ENCODE data around the gene CDH23.

Gene CDH23

GRCh38 chr10:71622616-71623015 lies 225.9 kb downstream of the CDH23 start:
- H3K79me2 ChIP-seq (ENCODE audit: low read length) = no peaks in the 10 kb centered on the region
- H3K4me2 ChIP-seq (ENCODE audit: low read depth, low read length) = no peak overlapping the region
- H3K27me3 ChIP-seq (replicated peaks; ENCODE audit: insufficient read depth, low read length) = peaks cover 57% of the 10 kb centered on the region
- no peaks in the 10 kb centered on the region for H3F3A ChIP-seq (ENCODE audit: insufficient read depth, low read length)
- H3K9me3 ChIP-seq (replicated peaks; ENCODE audit: insufficient read depth, low read length) = no peaks in the 10 kb centered on the region
- H4K20me1 ChIP-seq (ENCODE audit: insufficient read depth, low read length) = no peaks in the 10 kb centered on the region
- H3K27ac ChIP-seq (ENCODE audit: low read length) = no peak overlapping the region
- no peaks in the 10 kb centered on the region for H3K9me2 ChIP-seq (replicated peaks; ENCODE audit: insufficient read depth, low read length)
- no peak overlapping the region for H2AFZ ChIP-seq (ENCODE audit: low read length)
- no peak for TF ChIP-seq EZH2phosphoT487 (IDR thresholded peaks at IDR 0.05; ENCODE audit: low read length)
- no peak for TF ChIP-seq CTCF (IDR thresholded peaks at IDR 0.05; ENCODE audit: low read length)
- no peak for TF ChIP-seq EZH2 (optimal IDR thresholded peaks at IDR 0.05; ENCODE audit: low read depth, low read length)
- no peak overlapping the region for H3K4me3 ChIP-seq (ENCODE audit: low read length)
- H3K4me1 ChIP-seq (ENCODE audit: low read length) = peaks cover 8% of the 10 kb centered on the region; the same call in 1 of the 2 replicates
- no peaks in the 10 kb centered on the region for H3K36me3 ChIP-seq (replicated peaks; ENCODE audit: insufficient read depth, low read length)
- DNase-seq = no peak
- H3K9ac ChIP-seq (ENCODE audit: low read length) = no peak overlapping the region

- no peaks in the 10 kb centered on the region for H3K79me2 ChIP-seq (ENCODE audit: low read length)
- no peaks in the 10 kb centered on the region for H3K9me2 ChIP-seq (replicated peaks; ENCODE audit: insufficient read depth, low read length)
- no peak overlapping the region for H3K4me2 ChIP-seq (ENCODE audit: low read depth, low read length)
- no peaks in the 10 kb centered on the region for H3F3A ChIP-seq (ENCODE audit: insufficient read depth, low read length)
- H3K27ac ChIP-seq (ENCODE audit: low read length) = no peak overlapping the region
- no peaks in the 10 kb centered on the region for H4K20me1 ChIP-seq (ENCODE audit: insufficient read depth, low read length)
- H3K27me3 ChIP-seq (replicated peaks; ENCODE audit: insufficient read depth, low read length) = peaks cover 64% of the 10 kb centered on the region
- no peak overlapping the region for H3K9ac ChIP-seq (ENCODE audit: low read length)
- DNase-seq = no peak
- peaks cover 8% of the 10 kb centered on the region; the same call in 1 of the 2 replicates for H3K4me1 ChIP-seq (ENCODE audit: low read length)
- no peak overlapping the region for H3K4me3 ChIP-seq (ENCODE audit: low read length)
- TF ChIP-seq EZH2phosphoT487 (IDR thresholded peaks at IDR 0.05; ENCODE audit: low read length) = no peak
- no peak for TF ChIP-seq EZH2 (optimal IDR thresholded peaks at IDR 0.05; ENCODE audit: low read depth, low read length)
- TF ChIP-seq CTCF (IDR thresholded peaks at IDR 0.05; ENCODE audit: low read length) = no peak
- no peaks in the 10 kb centered on the region for H3K9me3 ChIP-seq (replicated peaks; ENCODE audit: insufficient read depth, low read length)
- H2AFZ ChIP-seq (ENCODE audit: low read length) = no peak overlapping the region
- H3K36me3 ChIP-seq (replicated peaks; ENCODE audit: insufficient read depth, low read length) = no peaks in the 10 kb centered on the region
Measured at GRCh38 chr10:71623098-71623985, 226.6 kb downstream of the CDH23 start.

GRCh38 chr10:71623986-71624291 lies 227.2 kb downstream of the CDH23 start:
- no peak overlapping the region for H2AFZ ChIP-seq (ENCODE audit: low read length)
- no peaks in the 10 kb centered on the region for H3K36me3 ChIP-seq (replicated peaks; ENCODE audit: insufficient read depth, low read length)
- H4K20me1 ChIP-seq (ENCODE audit: insufficient read depth, low read length) = no peaks in the 10 kb centered on the region
- H3F3A ChIP-seq (ENCODE audit: insufficient read depth, low read length) = no peaks in the 10 kb centered on the region
- no peaks in the 10 kb centered on the region for H3K9me2 ChIP-seq (replicated peaks; ENCODE audit: insufficient read depth, low read length)
- no peaks in the 10 kb centered on the region for H3K9me3 ChIP-seq (replicated peaks; ENCODE audit: insufficient read depth, low read length)
- no peak overlapping the region for H3K4me3 ChIP-seq (ENCODE audit: low read length)
- peaks cover 8% of the 10 kb centered on the region; the same call in 1 of the 2 replicates for H3K4me1 ChIP-seq (ENCODE audit: low read length)
- no peaks in the 10 kb centered on the region for H3K79me2 ChIP-seq (ENCODE audit: low read length)
- no peak for TF ChIP-seq EZH2 (optimal IDR thresholded peaks at IDR 0.05; ENCODE audit: low read depth, low read length)
- TF ChIP-seq EZH2phosphoT487 (IDR thresholded peaks at IDR 0.05; ENCODE audit: low read length) = no peak
- TF ChIP-seq CTCF (IDR thresholded peaks at IDR 0.05; ENCODE audit: low read length) = no peak
- no peak for DNase-seq
- no peak overlapping the region for H3K27ac ChIP-seq (ENCODE audit: low read length)
- no peak overlapping the region for H3K9ac ChIP-seq (ENCODE audit: low read length)
- no peak overlapping the region for H3K4me2 ChIP-seq (ENCODE audit: low read depth, low read length)
- H3K27me3 ChIP-seq (replicated peaks; ENCODE audit: insufficient read depth, low read length) = peaks cover 70% of the 10 kb centered on the region

Data from MM.1S (cell line).